Natural killer cell (primary cell): ENCODE results near the gene ECM2. TPM values are rescaled to one million over a fixed set of nuclear protein-coding genes. Genes with fewer than 3 reads are reported as not detected.

Source experiments
- ATAC-seq, 3 donors: fragments of 150-1000 bp in 2 of 3; fragments of 200-7000 bp in 1 of 3; cut with Tn5 transposase; 1 replicate in 1 of 3; 2 replicates in 2 of 3; pipeline ENCODE4 v1.10.0; 2021; ENCODE audit warnings: mild to moderate bottlenecking in 2 of 3, moderate library complexity in 2 of 3
- DNase-seq, 2 donors: peaks; one replicate each; pipeline versions ENCODE4 v3.0.0 to v3.0.0-alpha.2; 2013 to 2021; ENCODE audit warnings: mixed read lengths in 1 of 2
- H3K27ac ChIP-seq: one replicate; pipeline ENCODE4 v1.5.1; 2013; ENCODE audit warnings: mild to moderate bottlenecking, low read length
- H3K27me3 ChIP-seq: one replicate; pipeline ENCODE4 v1.6.1; 2013; ENCODE audit warnings: low read length; ENCODE audit not compliant: control insufficient read depth, insufficient read depth
- H3K36me3 ChIP-seq: one replicate; pipeline ENCODE4 v1.6.1; 2013; ENCODE audit warnings: low read length; ENCODE audit not compliant: control insufficient read depth, insufficient read depth
- H3K4me1 ChIP-seq: one replicate; pipeline ENCODE4 v1.6.1; 2013; ENCODE audit warnings: low read length; ENCODE audit not compliant: control insufficient read depth, insufficient read depth
- H3K4me3 ChIP-seq: one replicate; pipeline ENCODE4 v1.5.1; 2013; ENCODE audit warnings: low read length
- H3K9me3 ChIP-seq: one replicate; pipeline ENCODE4 v1.6.1; 2013; ENCODE audit warnings: low read length; ENCODE audit not compliant: control insufficient read depth, insufficient read depth
- H3K27ac Mint-ChIP-seq, 2 donors: one replicate each; pipeline ENCODE4 v1.8.0; 2022; ENCODE audit warnings: mild to moderate bottlenecking in 2 of 2, mixed read lengths in 2 of 2, moderate library complexity in 1 of 2
- H3K27me3 Mint-ChIP-seq, 2 donors: one replicate each; pipeline ENCODE4 v1.8.0; 2022; ENCODE audit warnings: low read depth in 2 of 2, mixed read lengths in 2 of 2
- H3K36me3 Mint-ChIP-seq: one replicate; pipeline ENCODE4 v1.8.0; 2022; ENCODE audit warnings: mixed read lengths
- H3K4me1 Mint-ChIP-seq, 2 donors: one replicate each; pipeline ENCODE4 v1.8.0; 2022; ENCODE audit warnings: mixed read lengths in 2 of 2
- H3K4me3 Mint-ChIP-seq: one replicate; pipeline ENCODE4 v1.8.0; 2022; ENCODE audit warnings: mild to moderate bottlenecking, moderate library complexity, mixed read lengths
- H3K9me3 Mint-ChIP-seq, 2 donors: one replicate each; pipeline ENCODE4 v1.8.0; 2022; ENCODE audit warnings: mixed read lengths in 2 of 2
- CTCF ChIP-seq: fragments of 200-600 bp; IDR thresholded peaks from one replicate; pipeline ENCODE4 v1.8.0; 2022; ENCODE audit warnings: antibody characterized with exemption
- WGBS: methylation state at CpG from one replicate; pipeline ENCODE4 v1.1.7; 2013; ENCODE audit warnings: missing lambda C conversion rate; ENCODE audit not compliant: insufficient coverage; 5-methylcytosine and 5-hydroxymethylcytosine counted together
- intact Hi-C: fragments of 100-400 bp; cut with micrococcal nuclease; formaldehyde crosslinking; loops from one replicate; pipeline ENCODE4 v1.14.2; 2022
- total RNA-seq, 4 donors: library from RNA; stranded (reverse); fragments of 120-200 nt in 1 of 4; gene quantifications; one replicate each; pipeline versions ENCODE4 v1.2.3 to v1.2.4, GENCODE V29; 2013 to 2022

Gene ECM2
- total RNA-seq, 3 donors from 2014 or later (not counting 1 experiment from before 2014, with no cell fraction given), result not detected

GRCh38 chr9:92501671-92502393, 34.0 kb downstream of the ECM2 start:
- no peaks in the 10 kb centered on the region for H3K27me3 Mint-ChIP-seq
- no peak overlapping the region for H3K4me3 Mint-ChIP-seq
- Histone ChIP-seq H3K4me3 (no peak overlapping the region), H3K27ac (no peak overlapping the region), H3K36me3 (no peaks in the 10 kb centered on the region), H3K4me1 (no peaks in the 10 kb centered on the region), H3K27me3 (no peaks in the 10 kb centered on the region), H3K9me3 (no peaks in the 10 kb centered on the region)
- peak in 1 of 2 donors; percentile 13 for DNase-seq
- H3K4me1 Mint-ChIP-seq, result no peaks in the 10 kb centered on the region
- H3K9me3 Mint-ChIP-seq, result no peaks in the 10 kb centered on the region
- no peaks in the 10 kb centered on the region for H3K36me3 Mint-ChIP-seq
- H3K27ac Mint-ChIP-seq, result no peak overlapping the region
- no peak for TF ChIP-seq CTCF
- intact Hi-C loops, result no loop called here
- 78% methylated on average over 3 of the region's 5 CpGs for WGBS
- no peak for ATAC-seq

DNA sequence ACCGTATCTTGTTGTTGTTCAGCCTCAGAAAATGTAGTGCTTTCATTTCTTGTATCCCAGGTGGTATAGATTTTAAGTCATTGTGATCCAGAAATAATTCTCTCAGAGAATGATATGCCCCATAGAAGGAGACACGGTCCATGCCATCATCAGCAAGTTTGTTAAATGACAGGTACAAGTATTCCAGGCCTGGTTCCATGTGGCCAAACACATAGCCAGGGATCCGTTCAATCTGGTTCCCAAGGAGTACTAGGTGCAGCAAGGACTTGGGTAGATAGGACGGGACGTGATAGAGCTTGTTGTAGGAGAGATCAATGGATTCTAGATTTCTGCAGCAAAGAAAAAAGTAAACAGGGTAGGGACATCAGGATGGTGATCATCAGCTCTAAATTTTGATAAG, 35.1 kb downstream of the ECM2 start:
- Mint-ChIP-seq H3K4me1 (no peaks in the 10 kb centered on the region), H3K9me3 (no peaks in the 10 kb centered on the region), H3K36me3 (no peaks in the 10 kb centered on the region), H3K4me3 (no peak overlapping the region), H3K27ac (no peak overlapping the region), H3K27me3 (no peaks in the 10 kb centered on the region)
- no peaks in the 10 kb centered on the region for H3K4me1 ChIP-seq
- WGBS, result 97% methylated on average over 5 of the region's 5 CpGs
- no peak for TF ChIP-seq CTCF
- DNase-seq (no peak), ATAC-seq (no peak)
- H3K36me3 ChIP-seq, result no peaks in the 10 kb centered on the region
- H3K9me3 ChIP-seq, result no peaks in the 10 kb centered on the region
- H3K27ac ChIP-seq, result no peak overlapping the region
- H3K27me3 ChIP-seq, result no peaks in the 10 kb centered on the region
- intact Hi-C loops, result no loop called here
- no peak overlapping the region for H3K4me3 ChIP-seq

- no peaks in the 10 kb centered on the region for H3K9me3 Mint-ChIP-seq
- H3K27me3 Mint-ChIP-seq, result no peaks in the 10 kb centered on the region
- no peak for TF ChIP-seq CTCF
- WGBS, result no CpG with 5 or more reads among the region's 2 CpGs
- intact Hi-C loops, result no loop called here
- no peak overlapping the region for H3K27ac Mint-ChIP-seq
- no peaks in the 10 kb centered on the region for H3K27me3 ChIP-seq
- no peaks in the 10 kb centered on the region for H3K4me1 Mint-ChIP-seq
- no peaks in the 10 kb centered on the region for H3K36me3 ChIP-seq
- ATAC-seq (no peak), DNase-seq (no peak)
- H3K4me1 ChIP-seq, result no peaks in the 10 kb centered on the region
- no peak overlapping the region for H3K27ac ChIP-seq
- H3K4me3 Mint-ChIP-seq, result no peak overlapping the region
- no peaks in the 10 kb centered on the region for H3K36me3 Mint-ChIP-seq
- H3K4me3 ChIP-seq, result no peak overlapping the region
- no peaks in the 10 kb centered on the region for H3K9me3 ChIP-seq
Observed at GRCh38 chr9:92499701-92500100, 36.1 kb downstream of the ECM2 start.
